Activated CD4-positive, alpha-beta T cell treated with anti-CD3 and anti-CD28 coated beads, Interleukin-2, Interleukin-6, amounts not matched to agents 100 ng/mL and 50 ng/mL, durations not matched to agents 16 hours and 8 hours (primary cell): ENCODE data around the gene SRPK3.
"Not testable (repeated sequence)": the region's sequence is repeated elsewhere in the genome, so short reads cannot be mapped to it uniquely, and the experiment has no call there.

Experiments
- DNase-seq: peaks from one replicate; pipeline ENCODE4 v3.0.0-alpha.2; 2020

SRPK3 gene

GRCh38 chrX:153814591-153815315, 33.9 kb downstream of the SRPK3 start:
- DNase-seq = no peak

DNA sequence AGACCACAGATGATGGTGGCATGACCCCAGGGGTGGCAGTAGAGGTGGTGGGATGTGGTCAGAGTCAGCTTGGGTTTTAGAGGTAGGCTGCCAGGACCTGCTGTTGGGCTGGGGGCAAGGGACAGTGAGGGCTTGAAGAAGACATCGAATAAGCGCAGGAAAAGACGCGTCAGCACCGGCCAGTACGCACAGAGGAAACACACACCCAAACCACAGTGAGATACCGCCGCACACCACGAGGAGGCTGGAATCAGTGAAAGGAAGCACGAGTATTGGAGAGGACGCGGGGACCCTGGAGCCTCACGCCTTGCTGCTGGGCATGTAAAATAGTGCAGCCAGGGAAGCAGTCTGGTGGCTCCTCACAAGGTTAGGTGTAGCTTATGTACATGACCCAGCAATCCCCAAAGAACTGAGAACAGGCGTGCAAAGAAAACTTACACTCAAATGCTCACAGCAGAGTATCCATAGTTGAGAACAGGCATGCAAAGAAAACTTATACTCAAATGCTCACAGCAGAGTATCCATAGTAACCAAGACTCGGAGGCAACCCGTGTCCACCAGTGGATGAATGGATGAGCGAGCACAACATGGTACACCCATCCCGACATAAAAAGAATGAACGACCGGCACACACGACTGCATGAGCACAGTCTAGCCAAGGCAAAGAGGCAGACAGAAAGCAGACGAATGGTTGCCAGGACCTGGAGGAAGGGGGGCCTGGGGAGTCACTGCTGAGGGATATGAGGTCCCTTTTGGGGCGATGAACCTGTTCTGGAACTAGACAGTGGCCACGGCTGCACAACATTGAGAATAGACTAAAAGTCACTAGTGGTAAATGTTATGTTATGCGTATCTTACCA, 36.2 kb downstream of the SRPK3 start:
- DNase-seq = no peak

GRCh38 chrX:153818064-153818463, 37.2 kb downstream of the SRPK3 start:
- not testable (repeated sequence) for DNase-seq

DNA sequence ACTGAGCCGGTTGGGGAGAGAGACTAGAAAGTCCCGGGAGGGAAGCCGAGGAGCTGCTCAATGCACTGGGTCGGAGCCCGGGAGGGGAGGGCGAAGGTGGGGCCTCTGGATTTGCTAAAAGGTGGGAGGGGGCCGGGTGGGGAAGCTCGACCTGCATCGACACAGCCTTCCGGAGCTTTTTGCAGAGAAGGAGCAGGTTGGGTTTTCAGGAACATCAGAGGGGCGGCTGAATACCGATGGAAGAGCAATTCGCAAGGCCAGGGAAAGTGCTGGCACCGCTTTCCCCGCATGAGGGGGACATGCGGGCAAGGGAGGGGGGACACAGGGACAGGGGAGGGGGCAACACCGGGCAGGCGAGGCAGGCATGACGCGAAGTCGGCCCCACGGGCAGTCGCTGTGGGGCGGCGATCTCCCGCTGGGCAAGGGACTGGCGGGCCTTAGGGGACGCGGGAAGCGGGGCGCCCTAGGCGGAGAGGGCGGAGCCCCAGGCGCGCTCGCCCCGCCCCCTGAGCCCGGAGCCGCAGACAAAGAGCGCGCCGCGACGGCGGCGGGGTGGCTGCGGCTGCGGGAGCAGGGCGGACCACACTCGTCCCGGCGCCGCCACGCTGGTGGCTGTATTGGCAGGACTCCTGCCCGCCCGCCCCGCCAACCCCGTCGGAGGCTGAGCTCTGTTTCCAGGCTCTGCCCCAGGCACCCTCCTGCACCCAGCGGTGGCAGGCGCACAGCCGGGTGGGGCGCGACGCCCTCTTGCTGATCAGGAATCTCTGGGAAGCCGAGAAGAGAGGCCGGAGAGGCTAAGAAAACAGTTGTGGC, 37.9 kb downstream of the SRPK3 start:
- peak; percentile 34 for DNase-seq

DNA sequence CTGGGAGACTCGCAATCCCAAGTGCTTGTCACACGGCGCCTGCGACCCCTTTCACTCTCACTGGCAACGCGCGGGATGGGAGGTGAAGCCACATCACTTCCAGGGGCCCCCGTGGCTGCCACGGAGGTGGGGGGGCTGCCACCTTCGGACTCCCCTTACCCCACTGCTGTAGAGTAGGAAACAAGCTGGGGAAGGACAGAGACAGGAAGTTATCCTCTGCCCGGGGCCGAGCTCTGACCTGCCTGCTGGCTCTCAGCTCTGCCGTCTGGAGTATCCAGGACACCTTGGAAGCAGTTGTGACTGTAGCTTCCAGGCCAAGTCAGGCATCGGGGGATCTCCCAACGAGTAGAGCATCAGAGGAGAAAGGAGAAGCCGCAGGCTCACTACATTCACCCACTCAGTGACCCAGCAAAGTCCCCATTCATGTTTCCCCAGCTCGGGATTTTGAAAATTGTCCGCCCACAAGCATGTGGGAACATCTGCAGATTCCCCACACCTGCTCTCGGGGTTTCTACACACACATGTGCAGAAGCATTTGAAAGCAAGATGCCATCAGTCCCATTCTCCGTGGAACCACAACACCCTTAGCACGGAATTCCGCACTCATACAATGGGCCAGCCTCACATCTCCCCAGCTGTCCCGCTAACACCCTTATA, 38.7 kb downstream of the SRPK3 start:
- no peak for DNase-seq

DNA sequence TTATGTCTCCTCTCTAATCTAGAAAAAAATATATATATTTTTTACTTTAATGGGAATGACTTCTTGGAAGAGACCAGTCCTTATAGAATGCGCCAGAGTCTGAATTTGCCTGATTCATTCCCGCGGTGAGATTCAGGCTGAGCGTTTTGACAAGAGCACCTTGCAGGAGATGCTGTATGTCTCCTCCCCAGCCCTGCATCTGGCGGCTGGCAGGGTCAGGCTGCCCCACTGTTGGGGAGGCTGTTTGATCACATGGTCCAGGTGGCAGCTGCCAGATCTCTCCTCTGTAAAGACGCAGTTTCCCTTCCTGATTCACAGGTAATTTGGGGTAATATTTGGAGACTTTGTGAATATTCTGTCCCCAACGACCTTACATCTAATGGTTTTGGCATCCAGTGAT, 39.8 kb downstream of the SRPK3 start:
- DNase-seq = no peak

- DNase-seq = no peak
Measured at GRCh38 chrX:153821066-153821465, 40.2 kb downstream of the SRPK3 start.

GRCh38 chrX:153824348-153824747, 43.5 kb downstream of the SRPK3 start:
- DNase-seq = no peak

DNA sequence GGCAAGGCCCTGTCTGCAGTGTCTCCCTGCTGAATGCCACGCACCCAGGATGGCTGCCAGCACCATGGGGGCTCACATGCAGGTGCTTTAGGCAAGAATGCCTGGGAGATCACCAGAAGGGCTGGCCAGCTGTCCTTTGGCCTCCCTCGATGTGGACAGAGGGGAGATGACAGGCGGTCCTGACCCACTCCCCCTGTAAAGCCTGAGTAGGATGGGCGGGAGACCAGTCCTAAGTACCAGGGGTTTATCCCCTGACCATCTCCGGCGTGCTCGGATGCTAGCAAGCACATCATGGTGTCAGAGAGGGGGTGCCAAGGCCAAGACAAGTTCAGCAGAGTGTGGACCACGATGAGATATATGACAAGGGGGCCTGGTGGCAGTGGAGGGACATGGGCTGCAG, 44.2 kb downstream of the SRPK3 start:
- no peak for DNase-seq

- no peak for DNase-seq
Measured at GRCh38 chrX:153827016-153827415, 46.2 kb downstream of the SRPK3 start.

GRCh38 chrX:153827903-153828302, 47.1 kb downstream of the SRPK3 start:
- no peak for DNase-seq

DNA sequence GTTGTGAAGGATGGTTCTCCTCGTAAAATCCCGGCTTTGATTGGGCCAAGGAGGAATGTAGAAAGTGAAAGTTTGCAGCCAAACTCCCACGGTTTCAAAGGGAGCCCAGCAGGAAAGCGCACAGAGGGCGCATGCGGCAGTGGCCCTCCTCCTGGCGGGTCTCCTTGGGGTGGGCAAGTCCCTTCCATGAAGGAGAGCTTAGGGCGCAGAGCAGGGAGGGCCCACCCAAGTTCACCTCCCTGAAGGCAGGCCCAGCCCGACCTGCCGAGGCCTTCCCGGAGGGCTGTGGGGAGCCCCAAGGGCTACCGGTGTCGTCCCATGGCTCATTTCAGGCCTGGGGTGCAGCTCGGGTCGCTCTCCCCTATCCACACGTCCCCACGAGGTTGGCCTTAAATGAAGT, 47.5 kb downstream of the SRPK3 start:
- DNase-seq = no peak

DNA sequence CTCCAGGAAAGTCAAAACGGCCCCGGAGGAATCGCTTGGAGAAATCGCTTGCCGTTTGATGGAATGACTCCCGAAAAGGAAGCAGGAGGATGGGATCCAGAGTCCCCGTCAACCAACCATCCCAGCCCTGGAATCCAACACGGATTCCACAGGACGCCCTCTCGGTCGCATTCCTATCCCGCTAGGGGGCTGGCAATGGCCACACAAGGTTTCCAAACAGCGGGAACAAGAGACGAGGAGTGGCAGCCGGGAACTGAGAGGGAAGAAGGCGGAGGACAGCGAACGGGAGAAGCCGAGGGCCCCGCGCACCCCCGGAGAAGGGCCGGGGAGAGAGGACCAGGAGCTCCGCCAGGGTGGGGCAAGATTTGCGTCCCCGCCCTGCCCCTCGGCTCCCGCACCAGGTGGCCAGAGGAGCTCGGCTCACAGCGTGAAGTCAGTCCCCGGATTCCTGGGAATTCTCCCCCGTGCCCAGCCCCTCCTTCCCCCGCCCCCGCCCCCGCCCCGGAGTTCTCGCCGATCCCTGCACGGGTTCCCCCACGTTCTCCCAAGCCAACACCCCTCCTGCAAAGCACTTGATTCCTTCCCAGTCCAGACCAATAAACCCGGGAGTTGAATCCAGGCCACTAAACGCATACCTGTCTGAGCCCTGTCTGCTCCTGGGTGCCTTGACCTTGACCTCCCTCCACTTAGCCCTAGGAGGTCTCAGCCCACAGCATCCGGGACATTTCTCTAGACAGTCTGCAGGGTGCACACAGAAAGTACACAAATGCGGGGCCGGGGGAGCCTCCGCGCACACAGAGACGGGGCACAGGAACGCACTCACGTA, 48.1 kb downstream of the SRPK3 start:
- no peak for DNase-seq

DNA sequence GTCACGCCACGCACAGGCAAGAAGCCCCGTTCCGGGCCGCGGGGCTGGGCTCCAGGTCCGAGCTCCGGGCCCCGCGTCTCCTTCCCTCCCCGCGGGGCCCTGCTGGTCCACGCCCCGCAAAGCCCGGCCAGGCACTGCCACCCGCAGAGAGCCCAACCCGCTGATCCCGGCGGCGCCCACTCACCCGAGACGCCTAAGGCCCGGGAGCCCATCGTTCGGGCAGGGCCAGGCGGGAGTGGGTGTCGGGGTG, 48.6 kb downstream of the SRPK3 start:
- DNase-seq = no peak

GRCh38 chrX:153829799-153830639, 49.2 kb downstream of the SRPK3 start, which contains the start of gene PDZD4:
PDZD4 (minus strand) TSS chrX:153830544; CDS start chrX:153830298, 246 bp downstream.
- DNase-seq = no peak

DNA sequence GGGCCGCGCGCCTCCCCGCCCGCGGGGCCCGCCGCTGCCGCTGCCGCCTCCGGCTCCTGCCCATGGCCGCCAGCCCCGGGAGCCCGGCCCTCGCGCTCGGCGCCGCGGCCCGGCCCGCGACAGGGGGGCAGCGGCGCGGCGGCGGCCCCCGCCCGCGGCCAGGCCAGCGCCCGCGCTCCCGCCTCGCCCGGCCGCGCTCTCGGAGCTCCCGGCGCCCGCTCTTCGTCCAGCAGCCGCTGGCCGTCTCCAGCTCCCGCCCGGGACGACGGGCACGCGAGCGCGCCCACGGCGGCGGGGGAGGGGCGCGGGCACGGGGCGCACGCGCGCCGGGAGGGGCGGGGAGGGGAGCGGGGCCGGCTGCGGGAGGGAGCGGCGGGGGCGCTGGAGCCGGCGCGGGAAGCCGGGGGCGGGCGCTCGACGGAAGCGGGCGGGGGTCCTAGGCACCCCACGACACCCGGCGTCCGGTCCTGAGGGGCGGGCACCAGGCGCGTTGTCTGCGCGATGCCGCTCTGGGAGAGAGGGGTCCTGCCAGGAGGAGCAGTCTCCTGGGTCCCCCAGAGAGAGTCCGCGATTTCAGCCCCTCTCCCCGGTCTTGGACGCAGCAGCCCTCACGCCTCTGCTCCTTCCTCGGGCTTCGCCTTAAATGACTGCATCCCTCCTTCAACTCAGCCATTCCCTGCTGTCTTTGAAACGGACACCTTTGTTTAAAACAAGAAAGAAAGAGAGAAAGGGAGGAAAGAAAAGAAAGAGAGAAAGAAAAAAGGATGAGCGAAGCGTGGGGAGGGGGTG, 50.0 kb downstream of the SRPK3 start:
- no peak for DNase-seq

- DNase-seq = no peak
Measured at GRCh38 chrX:153831429-153832150, 50.7 kb downstream of the SRPK3 start.

- DNase-seq = no peak
Measured at GRCh38 chrX:153832728-153833127, 51.9 kb downstream of the SRPK3 start.
